NB4 (cell line): ENCODE data around the gene TMEM50B.
"Not testable (repeated sequence)": the region's sequence is repeated elsewhere in the genome, so short reads cannot be mapped to it uniquely, and the experiment has no call there.

ENCODE experiments used
- DNase-seq: peaks from one replicate; pipeline ENCODE4 v3.0.0; 2010; ENCODE audit warnings: low read depth
- H3K4me3 ChIP-seq: one replicate; pipeline ENCODE4 v1.5.1; 2011; ENCODE audit warnings: mild to moderate bottlenecking, low read depth, low read length, moderate library complexity
- MYC ChIP-seq: IDR thresholded peaks from 2 replicates; pipeline ENCODE4 v1.6.1; 2011; ENCODE audit warnings: low read depth, low read length
- POLR2A ChIP-seq: IDR thresholded peaks from 2 replicates; pipeline ENCODE4 v1.6.1; 2011; ENCODE audit warnings: mild to moderate bottlenecking; ENCODE audit not compliant: insufficient read length; ENCODE audit errors: extremely low read depth
- TF ChIP-seq, protein P1 (sequence below): IDR thresholded peaks from one replicate; pipeline ENCODE4 v1.5.1; 2012; ENCODE audit warnings: low read depth, low read length
- TF ChIP-seq, protein P2 (sequence below): IDR thresholded peaks from 2 replicates; pipeline ENCODE4 v1.6.1; 2011; ENCODE audit warnings: low read depth, low read length

Gene TMEM50B

DNA sequence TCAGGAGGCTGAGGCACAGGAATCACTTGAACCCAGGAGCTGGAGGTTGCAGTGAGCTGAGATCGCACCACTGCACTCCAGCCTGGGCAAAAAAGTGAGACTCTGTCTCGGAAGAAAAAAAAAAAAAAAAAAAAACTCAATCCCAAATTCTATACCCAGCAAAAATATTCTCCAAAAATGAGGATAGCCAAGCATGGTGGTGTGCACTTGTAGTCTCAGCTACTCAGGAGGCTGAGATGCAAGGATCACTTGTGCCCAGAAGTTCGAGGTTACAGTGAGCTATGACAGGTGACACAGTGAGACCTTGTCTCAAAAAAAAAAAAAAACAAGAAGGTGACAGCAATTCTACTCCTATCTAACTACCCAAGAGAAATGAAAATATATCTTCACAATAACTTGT lies 6.4 kb downstream of the TMEM50B start:
- TF ChIP-seq POLR2A (no peak), MYC (no peak)
- TF ChIP-seq, protein P1, sequence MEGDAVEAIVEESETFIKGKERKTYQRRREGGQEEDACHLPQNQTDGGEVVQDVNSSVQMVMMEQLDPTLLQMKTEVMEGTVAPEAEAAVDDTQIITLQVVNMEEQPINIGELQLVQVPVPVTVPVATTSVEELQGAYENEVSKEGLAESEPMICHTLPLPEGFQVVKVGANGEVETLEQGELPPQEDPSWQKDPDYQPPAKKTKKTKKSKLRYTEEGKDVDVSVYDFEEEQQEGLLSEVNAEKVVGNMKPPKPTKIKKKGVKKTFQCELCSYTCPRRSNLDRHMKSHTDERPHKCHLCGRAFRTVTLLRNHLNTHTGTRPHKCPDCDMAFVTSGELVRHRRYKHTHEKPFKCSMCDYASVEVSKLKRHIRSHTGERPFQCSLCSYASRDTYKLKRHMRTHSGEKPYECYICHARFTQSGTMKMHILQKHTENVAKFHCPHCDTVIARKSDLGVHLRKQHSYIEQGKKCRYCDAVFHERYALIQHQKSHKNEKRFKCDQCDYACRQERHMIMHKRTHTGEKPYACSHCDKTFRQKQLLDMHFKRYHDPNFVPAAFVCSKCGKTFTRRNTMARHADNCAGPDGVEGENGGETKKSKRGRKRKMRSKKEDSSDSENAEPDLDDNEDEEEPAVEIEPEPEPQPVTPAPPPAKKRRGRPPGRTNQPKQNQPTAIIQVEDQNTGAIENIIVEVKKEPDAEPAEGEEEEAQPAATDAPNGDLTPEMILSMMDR = no peak
- DNase-seq = no peak
- no peak overlapping the region for H3K4me3 ChIP-seq

DNA sequence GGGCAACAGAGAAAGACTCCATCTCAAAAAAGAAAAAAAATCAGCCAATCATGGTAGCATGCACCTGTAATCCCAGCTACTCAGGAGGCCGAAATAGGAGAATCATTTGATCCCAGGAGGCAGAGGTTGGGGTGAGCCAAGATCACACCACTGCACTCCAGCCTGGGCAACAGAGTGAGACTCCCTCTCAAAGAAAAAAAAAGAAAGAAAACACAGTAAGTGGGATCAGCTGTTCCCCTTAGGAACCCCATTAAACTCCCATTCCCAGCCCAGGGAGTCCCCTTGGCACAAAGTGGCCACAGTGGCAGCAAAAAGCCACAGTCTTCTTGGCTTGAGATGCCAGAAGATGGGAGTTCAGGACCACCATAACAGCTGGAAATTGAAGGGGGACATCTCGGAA lies 9.1 kb downstream of the TMEM50B start:
- H3K4me3 ChIP-seq = no peak overlapping the region
- TF ChIP-seq, protein P2, sequence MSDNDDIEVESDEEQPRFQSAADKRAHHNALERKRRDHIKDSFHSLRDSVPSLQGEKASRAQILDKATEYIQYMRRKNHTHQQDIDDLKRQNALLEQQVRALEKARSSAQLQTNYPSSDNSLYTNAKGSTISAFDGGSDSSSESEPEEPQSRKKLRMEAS = no peak
- TF ChIP-seq, protein P1 = no peak
- TF ChIP-seq MYC (no peak), POLR2A (no peak)
- no peak for DNase-seq

DNA sequence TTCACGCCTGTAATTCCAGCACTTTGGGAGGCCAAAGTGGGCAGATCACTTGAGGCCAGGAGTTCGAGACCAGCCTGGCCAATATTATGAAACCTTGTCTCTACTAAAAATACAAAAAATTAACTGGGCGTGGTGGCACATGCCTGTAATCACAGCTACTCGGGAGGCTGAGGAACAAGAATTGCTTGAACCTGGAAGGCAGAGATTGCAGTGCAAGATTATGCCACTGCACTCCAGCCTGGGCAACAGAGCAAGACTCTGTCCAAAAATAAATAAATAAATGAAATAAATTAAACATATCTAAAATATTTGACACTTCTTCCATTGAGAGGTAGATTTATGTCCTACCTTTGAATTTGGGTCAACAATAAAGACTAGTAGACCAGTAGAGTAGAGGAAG lies 10.6 kb downstream of the TMEM50B start:
- DNase-seq, H3K4me3 ChIP-seq: not testable (repeated sequence)

DNA sequence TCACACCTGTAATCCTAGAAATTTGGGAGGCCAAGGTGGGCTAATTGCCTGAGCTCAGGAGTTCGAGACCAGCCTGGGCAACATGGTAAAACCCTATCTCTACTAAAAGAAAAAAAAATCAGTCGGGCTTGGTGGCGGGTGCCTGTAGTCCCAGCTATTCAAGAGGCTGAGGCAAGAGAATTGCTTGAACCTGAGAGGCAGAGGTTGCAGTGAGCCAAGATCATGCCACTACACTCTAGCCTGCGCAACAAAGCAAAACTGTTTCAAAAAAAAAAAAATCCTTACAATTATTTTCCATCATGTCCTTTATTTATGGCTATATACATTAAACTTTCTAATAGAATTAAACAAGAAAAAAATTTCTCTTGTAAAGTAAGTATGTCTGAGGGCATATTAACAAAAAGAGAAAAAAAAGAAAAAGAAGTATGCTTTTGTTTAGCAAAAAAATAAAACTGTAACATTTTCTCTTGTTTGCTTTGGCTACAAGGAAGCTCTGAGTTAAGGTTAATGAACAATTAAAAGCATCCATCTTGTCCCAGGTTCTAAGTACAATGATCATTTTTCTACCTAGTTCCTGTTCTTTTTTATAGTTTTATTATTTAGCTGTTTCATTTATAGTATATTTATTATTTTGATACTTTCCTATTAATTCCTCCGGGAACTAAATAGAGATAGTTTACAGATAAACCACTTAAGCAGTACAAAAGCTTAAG lies 18.1 kb downstream of the TMEM50B start:
- no peak for DNase-seq
- no peak overlapping the region for H3K4me3 ChIP-seq
- no peak for TF ChIP-seq POLR2A
- no peak for TF ChIP-seq MYC
- TF ChIP-seq, protein P1 = no peak
- TF ChIP-seq, protein P2 = no peak

DNA sequence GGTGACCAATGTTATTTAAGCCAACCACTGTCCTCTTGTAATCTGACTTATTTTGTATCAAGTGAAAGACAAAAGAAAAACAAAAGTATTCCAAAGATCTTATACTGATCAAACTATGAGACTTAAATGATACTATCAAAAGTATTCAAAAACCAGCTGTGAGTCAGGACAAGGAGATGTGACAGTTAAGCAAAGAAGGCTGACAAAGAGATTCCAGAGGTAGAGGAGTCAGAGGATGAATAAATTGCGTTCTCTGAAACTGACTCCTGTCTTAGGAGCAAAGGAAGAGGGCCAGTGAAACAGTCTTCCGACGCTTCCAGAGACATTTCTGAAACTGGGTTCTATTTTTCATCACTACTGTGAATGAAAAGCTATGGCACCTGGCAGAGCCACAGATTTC lies 20.9 kb downstream of the TMEM50B start:
- DNase-seq = no peak
- no peak overlapping the region for H3K4me3 ChIP-seq
- no peak for TF ChIP-seq MYC
- TF ChIP-seq, protein P1 = no peak

DNA sequence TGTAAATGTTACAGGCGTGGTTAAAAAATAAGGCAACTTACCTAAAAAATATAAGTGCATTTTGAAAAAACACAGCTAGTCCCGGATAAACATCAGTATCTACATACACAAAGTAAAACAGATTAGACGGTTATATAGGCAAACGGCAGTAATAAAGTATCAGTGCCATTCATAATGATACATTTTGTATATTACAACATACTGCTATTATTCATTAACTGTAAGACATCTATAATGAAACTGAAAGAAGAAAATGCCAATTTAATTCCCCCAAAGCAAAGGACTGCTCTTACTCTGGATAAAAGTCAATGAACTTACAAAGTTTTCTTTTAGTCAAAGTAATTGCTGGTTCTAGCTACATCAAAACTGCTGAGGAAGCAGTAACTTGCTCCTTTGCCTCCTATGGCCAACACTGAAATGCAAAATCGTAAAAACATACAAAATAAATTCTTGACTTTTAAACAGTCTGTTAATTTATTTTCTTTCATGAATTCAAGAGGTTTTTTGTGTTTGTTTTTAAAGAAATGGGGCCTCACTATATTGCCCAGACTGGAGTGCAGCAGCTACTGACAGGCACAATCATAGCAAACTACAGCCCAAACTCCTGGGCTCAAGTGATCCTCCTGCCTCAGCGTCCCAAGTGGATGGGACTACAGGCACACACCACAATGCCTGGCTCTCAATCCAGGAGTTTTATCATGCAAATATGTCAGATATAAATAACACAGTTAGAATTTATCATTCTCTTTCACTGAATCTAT lies 23.9 kb downstream of the TMEM50B start:
- no peak overlapping the region for H3K4me3 ChIP-seq
- no peak for DNase-seq
- TF ChIP-seq POLR2A (no peak), MYC (no peak)
- TF ChIP-seq, protein P2 = no peak
- TF ChIP-seq, protein P1 = no peak
